H9 (cell line): ENCODE measurements around the gene ULK2. TPM values are rescaled to one million over a fixed set of nuclear protein-coding genes. Genes with fewer than 3 reads are reported as not detected.

Experiments used
- DNase-seq: peaks from one replicate; pipeline ENCODE4 v3.0.0-alpha.2; 2017
- H2AFZ ChIP-seq: one replicate; pipeline ENCODE4 v1.6.1; 2013; ENCODE audit warnings: mild to moderate bottlenecking, low read length, control low read depth, moderate library complexity
- H2AK5ac ChIP-seq: 2 replicates; pipeline ENCODE4 v1.6.1; 2013; ENCODE audit warnings: low read length, control low read depth, mixed read lengths; ENCODE audit not compliant: insufficient read length
- H2BK120ac ChIP-seq: one replicate; pipeline ENCODE4 v1.6.1; 2013; ENCODE audit warnings: low read depth, mild to moderate bottlenecking, low read length, control low read depth, inconsistent platforms; ENCODE audit not compliant: poor library complexity, severe bottlenecking
- H2BK12ac ChIP-seq: 2 replicates; pipeline ENCODE4 v1.6.1; 2013; ENCODE audit warnings: low read length, control low read depth, mixed read lengths, low read depth; ENCODE audit not compliant: insufficient read length
- H2BK15ac ChIP-seq: 2 replicates; pipeline ENCODE4 v1.6.1; 2013; ENCODE audit warnings: low read depth, low read length, control low read depth
- H2BK20ac ChIP-seq: one replicate; pipeline ENCODE4 v1.6.1; 2013; ENCODE audit warnings: low read depth, mild to moderate bottlenecking, low read length, control low read depth, inconsistent platforms; ENCODE audit not compliant: poor library complexity, severe bottlenecking
- H2BK5ac ChIP-seq: 2 replicates; pipeline ENCODE4 v1.6.1; 2013; ENCODE audit warnings: low read length, control low read depth, mixed read lengths; ENCODE audit not compliant: insufficient read length
- H3K14ac ChIP-seq: 2 replicates; pipeline ENCODE4 v1.6.1; 2013; ENCODE audit warnings: low read length, control low read depth; ENCODE audit not compliant: insufficient read depth
- H3K18ac ChIP-seq: 2 replicates; pipeline ENCODE4 v1.6.1; 2013; ENCODE audit warnings: low read depth, mild to moderate bottlenecking, mixed read lengths, low read length, control low read depth; ENCODE audit not compliant: insufficient read length
- H3K23ac ChIP-seq: 2 replicates; pipeline ENCODE4 v1.6.1; 2013; ENCODE audit warnings: low read length, control low read depth, mixed read lengths, low read depth; ENCODE audit not compliant: insufficient read length
- H3K23me2 ChIP-seq: 2 replicates; pipeline ENCODE4 v1.6.1; 2013; ENCODE audit warnings: low read depth, mild to moderate bottlenecking, mixed read lengths, low read length, control low read depth; ENCODE audit not compliant: insufficient read length, poor library complexity, severe bottlenecking
- H3K27ac ChIP-seq: 2 replicates; pipeline ENCODE4 v1.5.1; 2013; ENCODE audit warnings: low read length, control low read depth, mixed read lengths, low read depth; ENCODE audit not compliant: insufficient read length
- H3K27me3 ChIP-seq: 2 replicates; pipeline ENCODE4 v1.6.1; 2013; ENCODE audit warnings: low read length, control low read depth, inconsistent platforms; ENCODE audit not compliant: insufficient read depth
- H3K4ac ChIP-seq: 2 replicates; pipeline ENCODE4 v1.6.1; 2013; ENCODE audit warnings: low read depth, mild to moderate bottlenecking, control low read depth, inconsistent platforms, low read length, moderate library complexity
- H3K4me1 ChIP-seq: 2 replicates; pipeline ENCODE4 v1.6.1; 2013; ENCODE audit warnings: low read length, control low read depth, inconsistent platforms; ENCODE audit not compliant: insufficient read depth
- H3K4me2 ChIP-seq: 2 replicates; pipeline ENCODE4 v1.6.1; 2013; ENCODE audit warnings: low read length, control low read depth, mixed read lengths; ENCODE audit not compliant: insufficient read length, insufficient read depth
- H3K56ac ChIP-seq: 2 replicates; pipeline ENCODE4 v1.6.1; 2013; ENCODE audit warnings: low read depth, mild to moderate bottlenecking, mixed read lengths, low read length, control low read depth; ENCODE audit not compliant: insufficient read length
- H3K79me1 ChIP-seq: 2 replicates; pipeline ENCODE4 v1.6.1; 2013; ENCODE audit warnings: low read depth, mild to moderate bottlenecking, moderate library complexity, low read length, control low read depth, inconsistent platforms; ENCODE audit not compliant: insufficient read depth, poor library complexity, severe bottlenecking
- H3K79me2 ChIP-seq: 2 replicates; pipeline ENCODE4 v1.6.1; 2013; ENCODE audit warnings: low read length, control low read depth, inconsistent platforms; ENCODE audit not compliant: insufficient read depth
- H3K9ac ChIP-seq: 2 replicates; pipeline ENCODE4 v1.6.1; 2013; ENCODE audit warnings: low read length, control low read depth, mixed read lengths; ENCODE audit not compliant: insufficient read length; ENCODE audit errors: extremely low read depth
- H3K9me3 ChIP-seq: one replicate; pipeline ENCODE4 v1.6.1; 2013; ENCODE audit warnings: low read depth, low read length, inconsistent platforms; ENCODE audit not compliant: control insufficient read depth
- H3T11ph ChIP-seq: one replicate; pipeline ENCODE4 v1.6.1; 2013; ENCODE audit warnings: mild to moderate bottlenecking, low read length, control low read depth, inconsistent platforms
- H4K20me1 ChIP-seq: one replicate; pipeline ENCODE4 v1.6.1; 2013; ENCODE audit not compliant: control insufficient read depth, insufficient read length, insufficient read depth
- H4K5ac ChIP-seq: 2 replicates; pipeline ENCODE4 v1.6.1; 2013; ENCODE audit warnings: low read depth, mild to moderate bottlenecking, mixed read lengths, low read length, control low read depth; ENCODE audit not compliant: insufficient read length
- H4K8ac ChIP-seq: replicated peaks from 2 replicates; pipeline ENCODE4 v1.6.1; 2013; ENCODE audit warnings: low read length, control low read depth, mixed read lengths, low read depth; ENCODE audit not compliant: insufficient read length
- H4K91ac ChIP-seq: 2 replicates; pipeline ENCODE4 v1.6.1; 2013; ENCODE audit warnings: low read depth, mild to moderate bottlenecking, moderate library complexity, mixed read lengths, low read length, control low read depth; ENCODE audit not compliant: insufficient read length
- H3K27ac Mint-ChIP-seq, 3 experiments: 2 replicates in 2 of 3; 3 replicates in 1 of 3; pipeline ENCODE4 v1.8.0; 2020 to 2021; ENCODE audit warnings: mixed read lengths in 3 of 3, mild to moderate bottlenecking in 1 of 3, moderate library complexity in 1 of 3
- H3K27me3 Mint-ChIP-seq: 2 replicates; pipeline ENCODE4 v1.8.0; 2021; ENCODE audit warnings: low read depth, mild to moderate bottlenecking, moderate library complexity, mixed read lengths
- H3K36me3 Mint-ChIP-seq, 3 experiments: 2 replicates in 2 of 3; 3 replicates in 1 of 3; pipeline ENCODE4 v1.8.0; 2020 to 2021; ENCODE audit warnings: low read depth in 3 of 3, mixed read lengths in 3 of 3; ENCODE audit not compliant: insufficient read depth in 1 of 3
- H3K4me1 Mint-ChIP-seq, 2 experiments: 2 replicates each; pipeline ENCODE4 v1.8.0; 2020; ENCODE audit warnings: mixed read lengths in 2 of 2
- H3K4me3 Mint-ChIP-seq, 2 experiments: 2 replicates in 1 of 2; 3 replicates in 1 of 2; pipeline ENCODE4 v1.8.0; 2020 to 2021; ENCODE audit warnings: mild to moderate bottlenecking in 2 of 2, mixed read lengths in 2 of 2, moderate library complexity in 1 of 2
- H3K9me3 Mint-ChIP-seq, 2 experiments: 2 replicates in 1 of 2; 3 replicates in 1 of 2; pipeline ENCODE4 v1.8.0; 2020; ENCODE audit warnings: mild to moderate bottlenecking in 2 of 2, mixed read lengths in 2 of 2, moderate library complexity in 1 of 2
- CTCF ChIP-seq: fragments of 200-600 bp; sonication (generic); conservative IDR thresholded peaks from 3 replicates; pipeline ENCODE4 v1.8.0; 2021; ENCODE audit warnings: antibody characterized with exemption, mild to moderate bottlenecking
- WGBS: extraction: QIAGEN DNeasy Blood & Tissue Kit; methylation state at CpG from one replicate; pipeline ENCODE4 v1.1.7; 2013; ENCODE audit warnings: missing lambda C conversion rate, low lambda C conversion rate, mixed read lengths; ENCODE audit not compliant: insufficient read length; ENCODE audit errors: extremely low coverage; 5-methylcytosine and 5-hydroxymethylcytosine counted together
- total RNA-seq: library from RNA; stranded (reverse); gene quantifications from 2 replicates; pipeline ENCODE4 v1.2.1, GENCODE V29; 2021

The ULK2 gene
- total RNA-seq, 1 experiment from 2014 or later: 11.5 TPM

GRCh38 chr17:19897903-19898302 is 30.2 kb upstream of the ULK2 start:
- H3K14ac ChIP-seq: no peak overlapping the region
- no peak overlapping the region for H3K27ac ChIP-seq

More at GRCh38 chr17:19897903-19898302, 30.2 kb upstream of the ULK2 start:
- Mint-ChIP-seq H3K4me1 (peaks cover 8 to 17% of the 10 kb centered on the region in 2 experiments), H3K4me3 (no peak overlapping the region), H3K9me3 (no peaks in the 10 kb centered on the region), H3K27me3 (no peaks in the 10 kb centered on the region), H3K27ac (peak overlapping the region in 1 of 3 experiments; percentile 87; a peak in 2 of 7 replicates), H3K36me3 (peaks cover 0 to 26% (median 10%) of the 10 kb centered on the region in 3 experiments; a peak in 4 of 7 replicates)
- H3K23ac ChIP-seq: no peak overlapping the region
- H3K18ac ChIP-seq: no peak overlapping the region
- H3K4me1 ChIP-seq: no peaks in the 10 kb centered on the region; the same call in 1 of the 2 replicates
- H4K8ac ChIP-seq: no peak overlapping the region
- no peak overlapping the region for H3K4ac ChIP-seq
- H3K79me2 ChIP-seq: no peaks in the 10 kb centered on the region
- H3K9me3 ChIP-seq: no peaks in the 10 kb centered on the region
- no peak overlapping the region for H2AFZ ChIP-seq
- H3K23me2 ChIP-seq: no peaks in the 10 kb centered on the region
- H3K4me2 ChIP-seq: no peak overlapping the region
- no peak overlapping the region for H2BK15ac ChIP-seq
- no peak overlapping the region for H4K91ac ChIP-seq
- TF ChIP-seq CTCF: no peak
- no peak overlapping the region for H2AK5ac ChIP-seq
- no peak for DNase-seq
- H4K5ac ChIP-seq: no peak overlapping the region
- H2BK12ac ChIP-seq: no peak overlapping the region
- no peak overlapping the region for H2BK120ac ChIP-seq
- H3K56ac ChIP-seq: no peak overlapping the region
- no peaks in the 10 kb centered on the region for H3K79me1 ChIP-seq
- no peak overlapping the region for H2BK5ac ChIP-seq
- no peaks in the 10 kb centered on the region for H3K27me3 ChIP-seq
- H4K20me1 ChIP-seq: no peaks in the 10 kb centered on the region
- H2BK20ac ChIP-seq: no peak overlapping the region
- WGBS: no CpG with 5 or more reads among the region's 2 CpGs
- H3T11ph ChIP-seq: no peak overlapping the region
- no peak overlapping the region for H3K9ac ChIP-seq
